SU-DHL-6 (cell line): Measurements from ENCODE around the gene NXPH4.

Source experiments
- H2AFZ ChIP-seq: fragments of 200-600 bp; sonication (generic); 2 replicates; pipeline ENCODE4 v1.6.1; 2014; ENCODE audit warnings: low read depth, mild to moderate bottlenecking, moderate library complexity, mixed read lengths, antibody characterized with exemption, low read length; ENCODE audit not compliant: severe bottlenecking
- H3F3A ChIP-seq: fragments of 200-600 bp; shearing (Covaris generic); 2 replicates; pipeline ENCODE4 v1.6.0; 2016; ENCODE audit warnings: antibody characterized with exemption, mild to moderate bottlenecking; ENCODE audit not compliant: insufficient read depth
- H3K27ac ChIP-seq: fragments of 200-600 bp; sonication (generic); 2 replicates; pipeline ENCODE4 v1.5.1; 2016; ENCODE audit warnings: low read depth, mild to moderate bottlenecking, low read length, moderate library complexity, mixed read lengths
- H3K27me3 ChIP-seq: fragments of 200-600 bp; sonication (generic), shearing (Covaris generic); 2 replicates; pipeline ENCODE4 v1.6.0; 2014; ENCODE audit warnings: mild to moderate bottlenecking, low read length
- H3K36me3 ChIP-seq: fragments of 200-600 bp; sonication (generic); 2 replicates; pipeline ENCODE4 v1.6.1; 2014; ENCODE audit warnings: mild to moderate bottlenecking, low read length, mixed read lengths
- H3K4me2 ChIP-seq: fragments of 300-600, 200-600 bp; shearing (Covaris generic), sonication (generic); 2 replicates; pipeline ENCODE4 v1.6.0; 2014; ENCODE audit warnings: low read length, low read depth, mild to moderate bottlenecking; ENCODE audit not compliant: poor library complexity, severe bottlenecking
- H3K4me3 ChIP-seq: fragments of 200-600 bp; sonication (generic); 2 replicates; pipeline ENCODE4 v1.5.1; 2014; ENCODE audit warnings: antibody characterized with exemption, low read length, mild to moderate bottlenecking, mixed read lengths; ENCODE audit not compliant: insufficient read depth, poor library complexity, severe bottlenecking
- H3K79me2 ChIP-seq: fragments of 200-600 bp; sonication (generic); 2 replicates; pipeline ENCODE4 v1.6.1; 2014; ENCODE audit warnings: mild to moderate bottlenecking, low read length, moderate library complexity; ENCODE audit not compliant: insufficient read depth
- H3K9ac ChIP-seq: fragments of 200-600 bp; sonication (generic); 2 replicates; pipeline ENCODE4 v1.7.0; 2014; ENCODE audit warnings: mild to moderate bottlenecking, low read length
- H3K9me2 ChIP-seq: fragments of 200-600 bp; sonication (generic); replicated peaks from 2 replicates; pipeline ENCODE4 v1.6.1; 2014; ENCODE audit warnings: low read length; ENCODE audit not compliant: insufficient read depth
- H3K9me3 ChIP-seq: fragments of 200-600 bp; sonication (generic); 2 replicates; pipeline ENCODE4 v1.6.1; 2014; ENCODE audit warnings: low read length, mixed read lengths; ENCODE audit not compliant: insufficient read depth
- H4K20me1 ChIP-seq: fragments of 200-600 bp; sonication (generic); 2 replicates; pipeline ENCODE4 v1.6.1; 2014; ENCODE audit warnings: low read depth, mild to moderate bottlenecking, antibody characterized with exemption, low read length, moderate library complexity, mixed read lengths
- EZH2phosphoT487 ChIP-seq: fragments of 200-600 bp; sonication (generic), shearing (Covaris generic); conservative IDR thresholded peaks from 2 replicates; pipeline ENCODE4 v1.6.1; 2018; ENCODE audit warnings: mild to moderate bottlenecking, antibody characterized with exemption, low read length, moderate library complexity, mixed read lengths
- TF ChIP-seq, protein P1 (sequence below): fragments of 200-600 bp; sonication (generic); IDR thresholded peaks from one replicate; pipeline ENCODE4 v1.5.1; 2017; ENCODE audit warnings: antibody characterized with exemption, mild to moderate bottlenecking, low read length, moderate library complexity; ENCODE audit not compliant: insufficient read depth, poor library complexity, severe bottlenecking

The NXPH4 gene

DNA sequence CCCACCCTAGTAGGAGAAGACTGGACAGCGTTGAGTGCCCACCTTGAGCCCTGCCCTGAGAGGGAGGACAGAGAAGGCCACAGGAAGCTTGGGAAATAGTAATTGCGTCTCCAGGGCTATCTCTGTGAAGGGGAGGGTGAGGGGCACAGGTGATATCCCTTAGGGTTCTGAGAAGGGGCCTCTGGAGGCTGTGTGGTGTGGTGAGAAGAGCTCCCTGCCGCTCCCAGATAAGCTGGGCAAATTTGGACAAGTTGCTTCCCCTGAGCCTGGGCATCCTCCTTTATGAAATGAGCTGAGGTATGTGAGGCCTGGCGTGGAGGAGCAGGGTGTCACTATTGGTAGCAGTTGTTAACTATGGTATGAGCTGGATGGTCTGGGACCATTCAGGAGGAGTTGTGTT lies 45.7 kb upstream of the NXPH4 start:
- H3F3A ChIP-seq: no peaks in the 10 kb centered on the region
- no peak overlapping the region for H3K4me3 ChIP-seq
- H4K20me1 ChIP-seq: no peaks in the 10 kb centered on the region
- TF ChIP-seq, protein P1, sequence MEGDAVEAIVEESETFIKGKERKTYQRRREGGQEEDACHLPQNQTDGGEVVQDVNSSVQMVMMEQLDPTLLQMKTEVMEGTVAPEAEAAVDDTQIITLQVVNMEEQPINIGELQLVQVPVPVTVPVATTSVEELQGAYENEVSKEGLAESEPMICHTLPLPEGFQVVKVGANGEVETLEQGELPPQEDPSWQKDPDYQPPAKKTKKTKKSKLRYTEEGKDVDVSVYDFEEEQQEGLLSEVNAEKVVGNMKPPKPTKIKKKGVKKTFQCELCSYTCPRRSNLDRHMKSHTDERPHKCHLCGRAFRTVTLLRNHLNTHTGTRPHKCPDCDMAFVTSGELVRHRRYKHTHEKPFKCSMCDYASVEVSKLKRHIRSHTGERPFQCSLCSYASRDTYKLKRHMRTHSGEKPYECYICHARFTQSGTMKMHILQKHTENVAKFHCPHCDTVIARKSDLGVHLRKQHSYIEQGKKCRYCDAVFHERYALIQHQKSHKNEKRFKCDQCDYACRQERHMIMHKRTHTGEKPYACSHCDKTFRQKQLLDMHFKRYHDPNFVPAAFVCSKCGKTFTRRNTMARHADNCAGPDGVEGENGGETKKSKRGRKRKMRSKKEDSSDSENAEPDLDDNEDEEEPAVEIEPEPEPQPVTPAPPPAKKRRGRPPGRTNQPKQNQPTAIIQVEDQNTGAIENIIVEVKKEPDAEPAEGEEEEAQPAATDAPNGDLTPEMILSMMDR: no peak
- no peak for TF ChIP-seq EZH2phosphoT487
- no peak overlapping the region for H3K4me2 ChIP-seq
- H2AFZ ChIP-seq: no peak overlapping the region
- H3K9me2 ChIP-seq: no peaks in the 10 kb centered on the region
- no peak overlapping the region for H3K27ac ChIP-seq
- H3K9me3 ChIP-seq: no peaks in the 10 kb centered on the region
- H3K9ac ChIP-seq: no peak overlapping the region
- H3K79me2 ChIP-seq: no peaks in the 10 kb centered on the region
- no peaks in the 10 kb centered on the region for H3K27me3 ChIP-seq
- H3K36me3 ChIP-seq: no peaks in the 10 kb centered on the region

DNA sequence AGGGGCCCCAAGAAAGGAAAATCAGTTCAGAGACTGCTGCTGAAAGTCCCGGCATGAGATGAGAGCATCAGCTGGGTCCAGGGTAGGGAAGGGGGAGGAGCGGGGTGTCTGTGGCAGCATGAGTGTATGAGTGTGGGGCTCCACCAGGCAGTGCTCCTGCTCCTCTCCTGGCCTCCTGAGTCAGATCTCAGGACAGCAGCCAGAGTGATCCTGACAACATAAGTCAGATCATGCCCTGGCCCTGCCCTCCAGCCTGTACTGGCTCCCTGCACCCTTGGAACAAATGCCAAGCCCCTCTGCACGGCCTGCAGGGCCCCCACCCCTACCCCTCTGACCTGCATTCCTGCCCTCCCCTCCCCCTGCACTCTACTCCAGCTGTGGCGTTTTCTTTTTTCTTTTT lies 44.9 kb upstream of the NXPH4 start:
- no peak overlapping the region for H2AFZ ChIP-seq
- H3K36me3 ChIP-seq: no peaks in the 10 kb centered on the region
- H3K4me3 ChIP-seq: no peak overlapping the region
- no peaks in the 10 kb centered on the region for H3K79me2 ChIP-seq
- H3K9me2 ChIP-seq: no peaks in the 10 kb centered on the region
- no peaks in the 10 kb centered on the region for H3K27me3 ChIP-seq
- no peaks in the 10 kb centered on the region for H3K9me3 ChIP-seq
- H4K20me1 ChIP-seq: no peaks in the 10 kb centered on the region
- no peak overlapping the region for H3K9ac ChIP-seq
- no peak overlapping the region for H3K27ac ChIP-seq
- TF ChIP-seq EZH2phosphoT487: no peak
- TF ChIP-seq, protein P1: no peak
- H3K4me2 ChIP-seq: no peak overlapping the region
- no peaks in the 10 kb centered on the region for H3F3A ChIP-seq

DNA sequence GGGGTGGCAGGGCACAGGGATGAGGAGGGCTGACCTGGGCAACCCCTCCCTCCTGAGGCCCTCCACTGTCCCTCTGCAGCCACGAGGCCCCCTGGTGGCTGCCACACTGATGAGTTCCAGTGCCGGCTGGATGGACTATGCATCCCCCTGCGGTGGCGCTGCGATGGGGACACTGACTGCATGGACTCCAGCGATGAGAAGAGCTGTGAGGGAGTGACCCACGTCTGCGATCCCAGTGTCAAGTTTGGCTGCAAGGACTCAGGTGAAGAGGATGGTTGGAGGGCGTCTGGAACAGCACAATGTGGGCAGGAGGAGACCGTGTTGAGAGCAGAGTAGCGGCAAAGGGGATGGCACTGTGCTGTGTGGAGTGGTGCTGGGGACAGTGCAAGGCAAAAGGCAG lies 43.5 kb upstream of the NXPH4 start:
- TF ChIP-seq, protein P1: peak; percentile 49
- TF ChIP-seq EZH2phosphoT487: no peak

DNA sequence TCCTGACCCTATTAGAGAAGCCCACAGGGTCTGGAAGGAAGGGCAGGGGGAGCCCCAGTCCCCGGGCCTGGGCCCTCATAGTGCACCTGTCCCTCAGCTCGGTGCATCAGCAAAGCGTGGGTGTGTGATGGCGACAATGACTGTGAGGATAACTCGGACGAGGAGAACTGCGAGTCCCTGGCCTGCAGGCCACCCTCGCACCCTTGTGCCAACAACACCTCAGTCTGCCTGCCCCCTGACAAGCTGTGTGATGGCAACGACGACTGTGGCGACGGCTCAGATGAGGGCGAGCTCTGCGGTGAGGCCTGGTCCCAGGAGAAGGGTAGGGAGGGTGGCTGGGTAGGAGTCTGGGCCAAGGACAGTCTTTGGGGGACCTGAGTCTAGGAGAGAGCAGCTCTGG lies 42.9 kb upstream of the NXPH4 start:
- H3K27ac ChIP-seq: no peak overlapping the region
- H3K27me3 ChIP-seq: no peaks in the 10 kb centered on the region
- H3K9me3 ChIP-seq: no peaks in the 10 kb centered on the region
- H3F3A ChIP-seq: no peaks in the 10 kb centered on the region
- H2AFZ ChIP-seq: no peak overlapping the region
- H3K4me3 ChIP-seq: no peak overlapping the region
- no peaks in the 10 kb centered on the region for H3K36me3 ChIP-seq
- H3K79me2 ChIP-seq: no peaks in the 10 kb centered on the region
- no peaks in the 10 kb centered on the region for H4K20me1 ChIP-seq
- TF ChIP-seq EZH2phosphoT487: no peak
- TF ChIP-seq, protein P1: no peak
- no peak overlapping the region for H3K9ac ChIP-seq
- H3K4me2 ChIP-seq: no peak overlapping the region
- H3K9me2 ChIP-seq: no peaks in the 10 kb centered on the region

More for the DNA sequence above, 43.5 kb upstream of the NXPH4 start:
- no peaks in the 10 kb centered on the region for H3K9me2 ChIP-seq
- H3K36me3 ChIP-seq: no peaks in the 10 kb centered on the region
- no peak overlapping the region for H3K9ac ChIP-seq
- no peaks in the 10 kb centered on the region for H3K9me3 ChIP-seq
- H2AFZ ChIP-seq: no peak overlapping the region
- H3F3A ChIP-seq: no peaks in the 10 kb centered on the region
- no peak overlapping the region for H3K27ac ChIP-seq
- no peaks in the 10 kb centered on the region for H3K79me2 ChIP-seq
- no peak overlapping the region for H3K4me3 ChIP-seq
- no peaks in the 10 kb centered on the region for H3K27me3 ChIP-seq
- H4K20me1 ChIP-seq: no peaks in the 10 kb centered on the region
- H3K4me2 ChIP-seq: no peak overlapping the region
